Measurements from ENCODE around the gene TEX35. TPM values are rescaled to one million over a fixed set of nuclear protein-coding genes. Genes with fewer than 3 reads are reported as not detected.
"Not testable (repeated sequence)": the region's sequence is repeated elsewhere in the genome, so short reads cannot be mapped to it uniquely, and the experiment has no call there.

The TEX35 gene
- total RNA-seq, 1 donor from 2014 or later: not detected

GRCh38 chr1:178540646-178541045, 27.7 kb downstream of the TEX35 start:
- no peak for DNase-seq (ENCODE audit: low spot score)

DNA sequence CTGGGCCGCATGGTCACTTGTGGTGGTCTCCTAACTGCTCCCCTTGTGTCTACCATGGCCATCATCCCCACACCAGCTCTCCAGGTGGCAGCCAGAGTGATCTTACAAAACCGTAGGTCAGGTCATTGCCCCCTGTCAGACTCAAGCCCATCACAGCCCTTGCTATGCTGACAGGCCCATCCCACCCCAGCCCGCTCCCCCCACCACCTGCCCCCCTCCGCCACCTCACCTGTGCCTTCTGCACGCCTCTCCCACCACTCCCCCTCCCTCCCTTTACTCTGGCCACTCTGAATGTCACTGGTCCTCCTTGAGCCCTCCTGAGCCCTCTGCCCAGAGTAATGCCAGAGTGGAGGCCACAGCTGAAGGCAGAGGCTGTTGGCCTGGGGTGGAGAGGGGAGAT, 28.5 kb downstream of the TEX35 start:
- no peak for DNase-seq (ENCODE audit: low spot score)

DNA sequence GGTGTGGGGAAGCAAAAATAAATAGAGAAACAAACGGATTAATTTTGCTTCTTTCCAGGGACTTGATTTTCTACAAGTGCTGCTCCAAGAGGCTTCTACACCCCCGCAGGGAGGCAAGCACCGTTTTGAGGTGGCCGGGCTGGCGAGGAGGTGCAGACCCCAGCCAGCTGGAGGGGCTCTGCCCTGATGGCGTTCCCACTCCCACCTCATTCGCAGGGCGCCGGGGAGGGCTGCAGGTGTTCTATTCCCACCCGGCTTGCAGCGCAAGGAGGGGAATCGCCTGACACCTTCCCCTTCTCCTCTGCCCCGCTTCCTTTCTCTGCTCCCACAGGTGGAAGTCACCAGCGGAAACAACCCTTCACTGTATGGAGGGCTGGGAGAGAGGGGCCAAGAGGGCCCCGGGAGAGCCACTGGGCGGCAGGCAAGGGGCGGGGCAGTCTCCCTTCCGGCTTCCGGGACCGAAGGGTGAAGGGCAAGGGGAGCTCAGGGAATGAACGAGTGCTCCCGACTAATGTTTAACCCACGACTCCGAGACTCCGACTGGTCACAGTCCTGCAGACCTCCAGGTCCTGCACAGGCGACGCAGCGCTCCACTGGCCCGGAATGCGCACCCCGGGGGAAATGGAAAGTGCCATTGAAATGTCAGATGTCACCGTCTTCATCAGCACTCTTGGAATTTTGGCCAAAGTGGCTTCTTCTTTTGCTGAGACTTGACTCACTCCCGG, 29.1 kb downstream of the TEX35 start:
- peak; percentile 90 for DNase-seq (ENCODE audit: low spot score)

DNA sequence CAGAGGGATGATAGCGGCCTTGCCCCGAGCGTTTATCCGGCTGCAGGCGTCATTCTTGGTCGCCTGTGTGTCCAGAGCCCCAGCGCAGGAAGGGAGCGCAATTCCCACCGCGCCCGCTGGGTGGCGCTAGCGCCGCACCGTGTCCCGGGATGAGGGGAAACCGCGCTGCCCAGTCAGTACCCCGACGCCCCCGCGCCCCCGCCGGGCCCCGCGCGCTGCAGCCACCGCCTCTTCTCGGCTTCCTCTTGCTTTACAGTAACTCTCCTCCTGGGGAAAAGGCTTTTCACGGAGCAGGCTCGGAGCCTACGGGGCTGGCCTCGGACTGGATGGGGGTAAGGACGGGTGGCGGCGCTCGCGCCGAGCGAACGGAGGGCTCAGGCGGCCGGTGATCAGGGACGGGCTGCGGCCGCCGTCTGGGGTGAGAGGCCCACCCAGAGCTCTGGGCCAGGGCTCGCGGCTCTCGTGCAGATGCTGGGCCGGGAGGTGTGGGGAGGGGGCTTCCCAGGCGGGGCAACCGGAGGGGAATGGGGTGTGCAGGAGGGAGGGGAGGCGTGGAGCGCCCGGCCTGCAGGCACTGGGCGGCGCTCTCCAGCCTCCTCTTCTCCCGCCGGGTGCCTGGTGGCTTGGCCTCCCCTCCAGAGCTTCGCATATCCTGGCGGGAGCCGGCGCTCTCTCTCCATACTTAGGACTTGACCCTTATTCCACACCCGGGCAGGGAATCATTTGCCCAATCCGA, 29.8 kb downstream of the TEX35 start:
- peak; percentile 98 for DNase-seq (ENCODE audit: low spot score)

GRCh38 chr1:178543290-178543607, 30.3 kb downstream of the TEX35 start:
- DNase-seq (ENCODE audit: low spot score): no peak

DNA sequence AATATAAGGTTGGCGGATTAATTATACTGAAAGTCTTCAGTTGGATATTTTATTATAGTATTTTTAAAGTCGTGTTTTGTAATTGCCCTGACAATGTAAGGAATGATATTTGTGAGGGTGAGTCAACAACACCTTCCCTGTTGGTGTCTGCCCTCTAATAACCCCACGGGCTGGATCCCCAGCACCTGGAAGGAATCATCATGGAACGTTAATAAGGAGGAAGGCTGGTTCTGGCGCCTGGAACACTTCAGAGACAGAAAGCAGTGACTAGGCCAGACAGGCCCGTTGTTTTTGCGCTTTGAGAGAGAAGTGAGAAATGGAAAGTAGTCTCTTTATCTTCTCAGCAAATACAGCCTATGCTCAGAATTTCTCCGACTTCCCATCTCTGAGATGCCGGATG, 31.6 kb downstream of the TEX35 start:
- DNase-seq (ENCODE audit: low spot score): no peak

GRCh38 chr1:178548108-178548507, 35.2 kb downstream of the TEX35 start:
- DNase-seq (ENCODE audit: low spot score): no peak

- DNase-seq (ENCODE audit: low spot score): no peak
Measured at GRCh38 chr1:178551307-178551706, 38.4 kb downstream of the TEX35 start.

GRCh38 chr1:178551940-178552339, 39.0 kb downstream of the TEX35 start:
- no peak for DNase-seq (ENCODE audit: low spot score)

DNA sequence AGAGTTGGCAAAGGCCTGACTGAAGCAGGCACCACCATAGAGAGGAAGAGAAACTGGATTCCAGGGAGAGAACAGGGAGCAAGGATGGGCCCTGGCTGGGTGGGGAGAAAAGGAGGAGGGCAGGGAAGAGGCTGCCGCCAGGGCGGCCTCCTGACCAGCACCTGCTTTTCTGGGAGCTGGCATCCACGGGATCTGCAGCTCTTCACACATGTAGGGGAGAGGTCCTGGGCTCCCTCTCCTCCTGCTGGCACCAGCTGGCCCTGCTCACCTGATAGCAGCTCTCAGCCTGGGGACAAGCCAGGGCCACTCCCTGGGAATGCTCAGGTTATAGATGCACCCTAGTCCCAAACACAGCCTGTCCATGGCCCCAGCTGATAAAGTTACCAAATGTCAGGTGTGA, 39.9 kb downstream of the TEX35 start:
- peak; percentile 60 for DNase-seq (ENCODE audit: low spot score)

DNA sequence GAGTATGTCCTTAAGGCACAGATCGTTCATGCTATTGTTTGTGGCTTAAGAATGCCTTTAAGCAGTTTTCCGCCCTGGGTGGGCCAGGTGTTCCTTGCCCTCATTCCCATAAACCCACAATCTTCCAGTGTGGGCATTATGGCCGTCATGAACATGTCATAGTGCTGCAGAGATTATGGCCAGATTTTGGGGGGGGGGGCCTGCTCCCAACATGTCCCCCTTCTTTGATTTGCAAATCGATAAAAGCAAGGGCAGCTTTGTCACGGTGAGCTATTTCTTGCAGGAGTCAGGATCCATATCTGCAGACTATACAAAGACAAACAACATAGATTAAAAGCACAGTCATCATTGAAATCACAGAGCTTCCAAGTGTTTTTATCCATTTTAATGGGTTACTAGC, 41.4 kb downstream of the TEX35 start:
- DNase-seq (ENCODE audit: low spot score): not testable (repeated sequence)

DNA sequence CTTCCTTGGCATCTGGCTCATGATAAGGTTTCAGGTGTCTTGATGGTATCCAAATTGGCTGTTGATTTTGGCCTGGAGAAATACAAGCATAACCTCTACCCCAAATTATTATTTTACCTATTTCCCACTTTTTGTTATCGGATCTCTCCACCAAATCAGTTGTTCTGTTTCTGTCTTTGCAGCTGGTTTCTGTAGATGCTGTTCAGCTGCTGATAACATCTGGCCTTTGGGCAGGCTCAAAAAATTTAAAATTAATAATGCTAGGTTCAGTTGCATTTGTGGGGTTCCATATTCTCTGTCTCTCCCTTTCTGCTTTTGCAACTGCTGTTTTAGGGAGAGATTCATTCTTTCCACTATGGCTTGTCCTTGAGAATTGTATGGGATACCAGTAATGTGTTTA, 42.7 kb downstream of the TEX35 start:
- DNase-seq (ENCODE audit: low spot score): not testable (repeated sequence)

GRCh38 chr1:178558816-178559215, 45.9 kb downstream of the TEX35 start:
- DNase-seq (ENCODE audit: low spot score): not testable (repeated sequence)

- peak; percentile 55 for DNase-seq (ENCODE audit: low spot score)
Measured at GRCh38 chr1:178560871-178561376, 48.0 kb downstream of the TEX35 start.

DNA sequence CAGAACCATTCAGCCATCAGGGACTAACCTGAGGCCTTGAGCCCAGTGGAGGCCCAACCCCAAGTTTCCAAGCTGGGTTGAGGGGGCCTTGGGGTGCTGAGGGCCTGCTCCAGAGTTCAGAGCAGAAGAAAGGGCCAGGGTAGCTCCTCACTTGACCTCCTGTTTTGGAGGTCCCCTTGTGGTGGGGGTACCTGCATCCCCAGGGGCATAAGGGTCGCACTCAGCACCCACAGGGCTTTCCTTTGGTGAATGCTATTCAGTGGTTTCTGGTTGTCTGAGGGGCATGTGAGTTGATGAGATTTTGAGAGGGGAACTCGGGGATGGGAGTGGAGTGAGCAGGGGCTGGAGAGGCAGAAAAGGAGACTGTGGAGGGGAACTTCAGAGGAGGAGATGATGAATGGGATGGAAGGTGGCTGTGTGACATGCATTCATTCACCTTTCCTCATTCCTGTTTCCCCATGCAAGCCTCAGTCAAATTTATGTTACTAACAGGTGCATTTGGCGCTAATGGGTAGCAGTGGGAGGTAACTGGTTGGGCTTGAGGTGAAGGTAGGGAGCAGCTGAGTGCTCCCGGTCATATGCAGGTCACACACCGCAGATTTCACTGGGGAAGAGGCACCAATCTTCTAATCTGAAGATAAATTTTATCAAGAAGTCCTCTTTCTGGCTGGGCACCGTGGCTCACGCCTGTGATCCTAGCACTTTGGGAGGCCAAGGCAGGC, 50.4 kb downstream of the TEX35 start:
- DNase-seq (ENCODE audit: low spot score): no peak

- DNase-seq (ENCODE audit: low spot score): no peak
Measured at GRCh38 chr1:178564086-178564782, 51.3 kb downstream of the TEX35 start.

- no peak for DNase-seq (ENCODE audit: low spot score)
Measured at GRCh38 chr1:178564783-178565180, 51.9 kb downstream of the TEX35 start.

GRCh38 chr1:178565586-178565985, 52.7 kb downstream of the TEX35 start:
- no peak for DNase-seq (ENCODE audit: low spot score)

DNA sequence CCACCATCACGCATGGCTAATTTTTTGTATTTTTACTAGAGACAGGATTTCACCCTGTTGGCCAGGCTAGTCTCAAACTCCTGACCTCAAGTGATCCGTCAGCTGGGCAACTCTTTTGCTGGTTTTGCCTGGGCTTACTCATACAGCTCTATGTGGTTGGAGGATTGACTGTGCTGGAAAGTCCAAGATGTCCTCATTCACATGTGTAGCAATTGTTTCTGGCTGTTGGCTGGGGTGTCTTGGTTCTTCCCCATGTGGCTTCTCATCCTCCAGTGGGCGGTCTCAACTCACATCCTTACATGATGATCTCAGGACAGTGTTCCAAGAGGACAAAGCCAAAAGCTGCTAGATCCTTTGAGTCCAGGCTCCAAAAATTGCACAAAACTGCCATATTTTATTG, 53.3 kb downstream of the TEX35 start:
- DNase-seq (ENCODE audit: low spot score): no peak

DNA sequence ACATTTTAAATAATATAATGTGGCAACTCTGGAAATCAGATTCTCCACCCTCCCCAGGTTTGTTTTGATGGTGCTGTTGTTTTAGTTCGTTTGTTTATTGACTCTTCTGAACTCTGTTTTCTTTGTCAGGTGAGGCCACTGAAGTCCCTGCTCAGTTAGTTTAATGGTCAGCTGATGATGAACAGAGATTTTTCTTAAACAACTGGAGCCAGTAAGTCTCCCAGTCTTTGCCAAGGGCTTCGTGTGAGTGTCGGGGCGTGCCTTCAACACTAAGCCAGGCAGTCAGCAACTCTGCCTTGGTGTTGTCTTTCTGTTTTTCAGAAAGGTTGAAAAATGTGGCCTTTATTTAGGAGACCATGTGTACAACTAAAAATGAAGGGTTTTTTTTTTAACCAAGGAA, 58.9 kb downstream of the TEX35 start:
- no peak for DNase-seq (ENCODE audit: low spot score)
